DMS153 (cell line): Measurements from ENCODE around the gene MAD1L1.

ENCODE experiments used
- DNase-seq: peaks from one replicate; lab custom pipeline; 2025; lab: John Stamatoyannopoulos, UW

MAD1L1 gene

DNA sequence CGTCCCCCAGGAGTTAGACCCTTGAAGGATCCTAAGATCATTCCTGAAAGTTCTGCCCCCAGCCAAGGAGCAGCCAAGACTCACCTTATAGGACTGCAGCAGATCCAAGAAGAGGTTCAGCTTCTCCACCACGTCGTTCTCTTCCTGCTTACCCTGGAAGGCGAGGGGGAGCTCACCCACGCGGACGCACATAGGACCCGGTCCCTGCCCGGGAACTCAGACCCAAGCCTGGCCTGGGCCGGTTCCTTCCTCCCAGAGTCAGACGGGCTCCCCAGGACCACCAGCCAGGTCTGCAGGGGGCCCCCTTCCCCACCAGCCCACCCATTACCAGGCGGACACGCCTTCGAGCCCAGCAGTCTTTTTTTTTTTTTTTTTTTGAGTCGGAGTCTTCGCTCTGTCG lies 24.9 kb upstream of the MAD1L1 start:
- DNase-seq = no peak

- no peak for DNase-seq
Measured at GRCh38 chr7:2257046-2257551, 24.4 kb upstream of the MAD1L1 start.

GRCh38 chr7:2256306-2257045 lies 23.7 kb upstream of the MAD1L1 start:
- DNase-seq = no peak

GRCh38 chr7:2255145-2256139 lies 22.7 kb upstream of the MAD1L1 start:
- DNase-seq = no peak

DNA sequence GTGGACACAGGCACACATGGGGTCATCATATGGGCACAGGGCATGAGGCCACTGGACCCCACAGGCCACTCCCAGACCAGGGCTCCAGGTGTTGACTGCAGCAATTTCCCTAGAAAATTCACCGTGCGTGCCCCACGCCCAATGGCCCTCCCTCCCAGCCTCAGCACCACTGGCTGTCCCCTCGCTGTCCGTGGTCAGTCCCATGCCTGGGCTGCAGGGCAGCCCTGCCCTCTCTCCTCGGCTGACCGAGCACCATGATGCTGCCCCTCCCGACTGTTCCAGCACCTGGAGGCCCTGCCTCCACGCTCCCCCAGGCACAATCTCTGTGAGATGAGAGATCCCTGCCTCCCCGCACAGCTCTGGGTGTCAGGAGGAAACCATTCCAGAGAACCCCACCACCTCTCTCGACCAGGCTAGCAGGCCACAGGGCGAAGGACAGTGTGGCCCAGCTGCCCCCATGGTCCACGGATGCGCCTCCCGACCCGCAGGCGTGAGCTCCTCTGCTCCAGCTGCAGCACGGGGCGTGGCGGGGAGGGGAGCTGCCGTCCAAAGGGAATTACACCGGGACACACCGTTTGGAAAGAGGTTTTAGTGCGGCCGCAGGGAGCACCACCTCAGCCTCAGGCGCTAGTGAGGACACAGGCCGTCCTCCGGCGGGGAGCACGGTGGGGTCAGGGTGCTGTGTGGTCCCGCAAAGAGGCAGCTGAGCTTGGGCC lies 21.8 kb upstream of the MAD1L1 start:
- no peak for DNase-seq

- DNase-seq = no peak
Measured at GRCh38 chr7:2253525-2254244, 20.9 kb upstream of the MAD1L1 start.

DNA sequence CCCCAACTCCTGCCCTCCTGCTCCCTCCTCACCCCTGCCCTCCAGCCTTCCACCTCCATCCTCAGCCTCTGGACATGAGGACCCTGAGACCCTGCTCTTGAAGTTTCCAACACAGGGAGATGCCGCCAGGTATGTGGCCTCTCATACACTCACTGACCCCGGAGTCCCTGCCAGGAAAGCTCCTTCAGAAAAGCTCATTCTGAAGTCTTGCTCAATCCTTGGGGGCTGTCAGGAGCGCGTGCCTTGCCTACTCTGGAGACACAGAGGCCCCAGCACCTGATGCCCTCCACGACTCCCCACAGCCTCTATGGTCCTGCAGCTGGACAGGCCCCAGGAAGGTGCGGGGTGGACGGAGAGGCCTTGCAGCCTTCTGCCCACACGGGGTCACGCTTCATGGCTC lies 20.3 kb upstream of the MAD1L1 start:
- DNase-seq = no peak

- DNase-seq = no peak
Measured at GRCh38 chr7:2251841-2252771, 19.4 kb upstream of the MAD1L1 start.

- DNase-seq = no peak
Measured at GRCh38 chr7:2251381-2251780, 18.6 kb upstream of the MAD1L1 start.

DNA sequence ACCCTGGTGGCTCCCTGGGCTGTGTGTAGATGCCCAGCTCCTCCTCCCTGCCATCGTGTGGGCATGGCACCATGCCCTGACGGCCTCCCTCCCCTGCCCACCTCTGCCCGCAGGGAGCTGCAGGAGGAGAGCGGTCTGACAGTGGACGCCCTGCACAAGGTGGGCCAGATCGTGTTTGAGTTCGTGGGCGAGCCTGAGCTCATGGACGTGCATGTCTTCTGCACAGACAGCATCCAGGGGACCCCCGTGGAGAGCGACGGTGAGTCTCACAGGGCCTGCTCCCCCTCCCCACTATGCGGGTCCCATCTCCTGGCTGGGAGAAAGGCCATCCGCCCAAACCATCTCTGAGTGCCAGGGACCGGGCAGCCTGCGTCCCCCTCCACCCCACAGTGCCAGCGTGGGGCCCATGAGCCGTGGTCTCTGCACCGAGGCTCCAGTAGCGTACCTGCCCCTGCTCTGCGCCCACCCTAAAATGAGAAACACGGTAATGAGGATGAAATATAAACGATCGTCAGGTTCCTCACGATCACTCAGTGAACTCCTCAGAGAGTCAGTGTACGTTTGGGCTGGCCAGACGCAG lies 17.1 kb upstream of the MAD1L1 start:
- no peak for DNase-seq

- no peak for DNase-seq
Measured at GRCh38 chr7:2248984-2249694, 16.4 kb upstream of the MAD1L1 start.

GRCh38 chr7:2247141-2247995 lies 14.6 kb upstream of the MAD1L1 start:
- DNase-seq = peak; percentile 2

DNA sequence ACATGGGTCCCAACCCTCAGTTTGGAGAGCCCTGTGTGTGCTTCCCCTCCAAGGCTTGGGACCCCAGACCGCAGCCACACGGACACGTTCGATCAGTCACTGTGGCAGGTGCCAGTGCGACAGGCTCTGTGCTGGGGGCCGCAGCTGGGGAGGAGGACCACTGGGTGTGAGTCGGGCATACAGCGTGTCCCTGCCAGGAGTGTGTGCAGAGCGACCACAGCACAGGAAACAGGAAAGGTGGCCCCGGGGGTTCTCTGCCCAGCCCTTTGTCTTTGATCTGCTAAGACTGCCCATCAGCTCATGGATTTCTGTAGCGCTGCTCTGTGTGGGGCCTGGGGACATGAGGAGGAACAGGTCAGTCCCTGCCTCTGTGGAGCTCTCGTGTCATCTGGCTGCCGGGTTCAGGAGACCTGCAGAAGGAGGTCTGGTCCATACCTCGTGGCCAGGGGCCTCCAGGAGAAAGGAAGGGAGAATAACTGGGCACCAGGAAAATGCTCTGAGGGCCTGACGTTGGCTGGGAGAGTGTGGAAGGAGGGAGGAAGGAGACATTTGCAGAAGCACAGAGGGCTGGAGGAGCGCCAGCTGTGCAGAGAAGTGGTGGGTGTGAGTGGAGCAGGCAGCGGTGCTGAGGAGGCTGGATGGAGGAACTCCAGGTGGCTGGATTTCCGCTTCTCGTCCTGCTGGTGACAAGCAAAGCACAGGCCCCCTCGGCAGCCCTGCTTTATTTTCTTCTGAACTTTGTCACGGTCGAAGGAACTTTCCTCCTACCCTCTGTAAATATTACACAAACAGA lies 13.3 kb upstream of the MAD1L1 start:
- DNase-seq = no peak

- no peak for DNase-seq
Measured at GRCh38 chr7:2244404-2244995, 11.8 kb upstream of the MAD1L1 start.

DNA sequence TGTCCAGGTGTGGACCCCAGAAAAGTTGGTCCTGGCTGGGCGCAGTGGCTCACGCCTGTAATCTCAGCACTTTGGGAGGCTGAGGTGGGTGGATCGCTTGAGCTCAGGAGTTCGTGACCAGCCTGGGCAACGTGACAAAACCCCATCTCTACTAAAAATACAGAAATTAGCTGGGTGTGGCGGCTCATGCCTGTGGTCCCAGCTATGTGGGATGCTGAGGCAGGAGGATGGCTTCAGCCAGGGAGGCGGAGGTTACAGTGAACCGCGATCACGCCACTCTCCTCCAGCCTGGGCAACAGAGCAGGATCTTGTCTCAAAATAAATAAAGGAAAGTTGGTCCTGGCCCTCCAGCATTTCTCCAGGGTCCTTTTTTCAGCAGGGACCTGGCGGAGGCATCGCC lies 10.7 kb upstream of the MAD1L1 start:
- DNase-seq = no peak

- no peak for DNase-seq
Measured at GRCh38 chr7:2242541-2243429, 10.0 kb upstream of the MAD1L1 start.
